Osteoblast (primary cell): ENCODE measurements around the gene MAF. TPM values are rescaled to one million over a fixed set of nuclear protein-coding genes. Genes with fewer than 3 reads are reported as not detected.

ENCODE experiments used
- DNase-seq: peaks from one replicate; pipeline ENCODE4 v3.0.0; 2011; ENCODE audit warnings: low spot score, mixed read lengths; ENCODE audit not compliant: insufficient read length; ENCODE audit errors: missing footprints
- H2AFZ ChIP-seq: 2 replicates; pipeline ENCODE4 v1.6.0; 2011; ENCODE audit warnings: mild to moderate bottlenecking, low read length
- H3K27ac ChIP-seq: 2 replicates; pipeline ENCODE4 v1.5.1; 2011; ENCODE audit warnings: mild to moderate bottlenecking, low read depth, low read length, moderate library complexity
- H3K27me3 ChIP-seq: 2 replicates; pipeline ENCODE4 v1.6.0; 2012; ENCODE audit warnings: mild to moderate bottlenecking, control low read depth, inconsistent platforms, low read length, moderate library complexity; ENCODE audit not compliant: insufficient read depth
- H3K36me3 ChIP-seq: 2 replicates; pipeline ENCODE4 v1.5.1; 2011; ENCODE audit warnings: mild to moderate bottlenecking, low read length, control low read depth, moderate library complexity; ENCODE audit not compliant: insufficient read depth
- H3K4me1 ChIP-seq: 2 replicates; pipeline ENCODE4 v1.5.1; 2011; ENCODE audit warnings: mild to moderate bottlenecking, low read length, control low read depth, moderate library complexity; ENCODE audit not compliant: insufficient read depth
- H3K4me2 ChIP-seq: 2 replicates; pipeline ENCODE4 v1.6.0; 2011; ENCODE audit warnings: mild to moderate bottlenecking, low read length; ENCODE audit not compliant: insufficient read depth
- H3K4me3 ChIP-seq: fragments of 200-600 bp; sonication (generic); 3 replicates; pipeline ENCODE4 v1.5.1; 2012; ENCODE audit warnings: mild to moderate bottlenecking, low read length, inconsistent platforms; ENCODE audit not compliant: insufficient read depth
- H3K79me2 ChIP-seq: 2 replicates; pipeline ENCODE4 v1.6.0; 2012; ENCODE audit warnings: mild to moderate bottlenecking, low read length, control low read depth, inconsistent platforms; ENCODE audit not compliant: insufficient read depth
- H3K9me3 ChIP-seq: 2 replicates; pipeline ENCODE4 v1.5.1; 2011; ENCODE audit warnings: low read depth, low read length, control low read depth
- H4K20me1 ChIP-seq: 2 replicates; pipeline ENCODE4 v1.6.0; 2012; ENCODE audit warnings: mild to moderate bottlenecking, low read length, control low read depth; ENCODE audit not compliant: insufficient read depth
- CTCF ChIP-seq: IDR thresholded peaks from 2 replicates; pipeline ENCODE4 v1.5.1; 2011; ENCODE audit warnings: mild to moderate bottlenecking, low read depth, low read length, moderate library complexity; ENCODE audit errors: extremely low read depth
- total RNA-seq: library from RNA; depleted of rRNA; stranded (reverse); fragments of >200 nt; gene quantifications from 2 replicates; pipeline ENCODE4 v1.2.3, GENCODE V29; 2012

MAF gene
- total RNA-seq, 1 donor: 40.2 TPM

GRCh38 chr16:79639576-79640311 lies 39.2 kb upstream of the MAF start:
- DNase-seq: no peak
- no peaks in the 10 kb centered on the region for H3K36me3 ChIP-seq
- no peaks in the 10 kb centered on the region for H3K79me2 ChIP-seq
- no peak for TF ChIP-seq CTCF
- H3K27ac ChIP-seq: no peak overlapping the region
- H3K4me3 ChIP-seq: no peak overlapping the region
- H3K4me1 ChIP-seq: no peaks in the 10 kb centered on the region
- H3K27me3 ChIP-seq: no peaks in the 10 kb centered on the region
- H3K9me3 ChIP-seq: no peaks in the 10 kb centered on the region
- no peak overlapping the region for H3K4me2 ChIP-seq
- no peak overlapping the region for H2AFZ ChIP-seq
- no peaks in the 10 kb centered on the region for H4K20me1 ChIP-seq

- no peaks in the 10 kb centered on the region for H3K79me2 ChIP-seq
- H3K4me3 ChIP-seq: no peak overlapping the region
- no peaks in the 10 kb centered on the region for H3K36me3 ChIP-seq
- H3K27me3 ChIP-seq: no peaks in the 10 kb centered on the region
- H3K4me1 ChIP-seq: no peaks in the 10 kb centered on the region
- H3K4me2 ChIP-seq: no peak overlapping the region
- no peak for DNase-seq
- H3K27ac ChIP-seq: no peak overlapping the region
- H2AFZ ChIP-seq: no peak overlapping the region
- H4K20me1 ChIP-seq: no peaks in the 10 kb centered on the region
- H3K9me3 ChIP-seq: no peaks in the 10 kb centered on the region
- no peak for TF ChIP-seq CTCF
Measured at GRCh38 chr16:79638386-79638785, 37.8 kb upstream of the MAF start.

- H3K4me3 ChIP-seq: no peak overlapping the region
- H3K79me2 ChIP-seq: no peaks in the 10 kb centered on the region
- H3K27me3 ChIP-seq: no peaks in the 10 kb centered on the region
- H3K36me3 ChIP-seq: no peaks in the 10 kb centered on the region
- H3K27ac ChIP-seq: no peak overlapping the region
- no peak for TF ChIP-seq CTCF
- H3K9me3 ChIP-seq: no peaks in the 10 kb centered on the region
- H4K20me1 ChIP-seq: no peaks in the 10 kb centered on the region
- H3K4me2 ChIP-seq: no peak overlapping the region
- H3K4me1 ChIP-seq: no peaks in the 10 kb centered on the region
- no peak overlapping the region for H2AFZ ChIP-seq
- DNase-seq: no peak
Measured at GRCh38 chr16:79635488-79635887, 35.0 kb upstream of the MAF start.

- no peak for TF ChIP-seq CTCF
- no peaks in the 10 kb centered on the region for H3K36me3 ChIP-seq
- no peak for DNase-seq
- H3K27ac ChIP-seq: no peak overlapping the region
- H3K27me3 ChIP-seq: no peaks in the 10 kb centered on the region
- H4K20me1 ChIP-seq: no peaks in the 10 kb centered on the region
- no peaks in the 10 kb centered on the region for H3K9me3 ChIP-seq
- H3K4me3 ChIP-seq: no peak overlapping the region
- H3K79me2 ChIP-seq: no peaks in the 10 kb centered on the region
- no peaks in the 10 kb centered on the region for H3K4me1 ChIP-seq
- H3K4me2 ChIP-seq: no peak overlapping the region
- H2AFZ ChIP-seq: no peak overlapping the region
Measured at GRCh38 chr16:79634298-79634697, 33.8 kb upstream of the MAF start.
